GM12878 (cell line): ENCODE measurements around the gene CD48. TPM values are rescaled to one million over a fixed set of nuclear protein-coding genes. Genes with fewer than 3 reads are reported as not detected.

ENCODE experiments used
- ATAC-seq: fragments of 200-7000 bp; cut with Tn5 transposase; 3 replicates; pipeline ENCODE4 v1.9.1; 2020; ENCODE audit warnings: mild to moderate bottlenecking, moderate library complexity
- BruUV-seq: library from RNA; stranded (reverse); fragments of 400-500 nt; replicated peaks from 2 replicates; lab custom pipeline; 2021; lab: Mats Ljungman, UMichigan
- CTCF ChIA-PET: fragments of 300-600 bp; sonication (Branson Sonifier 250); formaldehyde crosslinking; extraction: SDS; loops from one replicate; lab custom pipeline; 2021; ENCODE audit warnings: inconsistent platforms; lab: Yijun Ruan, JAX
- POLR2A ChIA-PET: fragments of 350-600 bp; formaldehyde crosslinking; extraction: SDS; loops from one replicate; lab custom pipeline; 2021; ENCODE audit warnings: inconsistent platforms; lab: Charles Lee
- RAD21 ChIA-PET: fragments of 300-600 bp; sonication (Branson Sonifier 250); formaldehyde crosslinking; loops from one replicate; lab custom pipeline; 2023; ENCODE audit warnings: antibody characterized with exemption; ENCODE audit not compliant: unreplicated experiment; lab: Charles Lee
- SMC1A ChIA-PET: fragments of 300-600 bp; sonication (Branson Sonifier 250); formaldehyde crosslinking; loops from one replicate; lab custom pipeline; 2023; ENCODE audit not compliant: unreplicated experiment, uncharacterized antibody; lab: Charles Lee
- DNase-seq: peaks from one replicate; pipeline ENCODE4 v3.0.0-alpha.2; 2011; ENCODE audit warnings: low read depth, low spot score
- FAIRE-seq: peaks from 3 replicates; lab custom pipeline; 2011; peaks lifted over from hg19 to GRCh38; lab: Jason Lieb, UNC
- H2AFZ ChIP-seq: 2 replicates; pipeline ENCODE4 v1.6.0; 2011; ENCODE audit warnings: low read depth, low read length, control low read depth; ENCODE audit not compliant: control insufficient read depth
- H3K27ac ChIP-seq: 2 replicates; pipeline ENCODE4 v1.5.1; 2011; ENCODE audit warnings: control low read depth; ENCODE audit not compliant: control insufficient read depth, insufficient read depth
- H3K27me3 ChIP-seq, 2 experiments: replicated peaks in 1 of 2; 2 replicates each; pipeline versions ENCODE4 v1.6.0 to v1.6.1; 2011; ENCODE audit warnings: low read length in 1 of 2; ENCODE audit not compliant: control insufficient read depth in 2 of 2, insufficient read depth in 2 of 2
- H3K36me3 ChIP-seq, 2 experiments: 2 replicates each; pipeline ENCODE4 v1.5.1; 2011; ENCODE audit warnings: low read length in 1 of 2; ENCODE audit not compliant: control insufficient read depth in 2 of 2, insufficient read depth in 2 of 2
- H3K4me1 ChIP-seq: 2 replicates; pipeline ENCODE4 v1.6.1; 2011; ENCODE audit warnings: mild to moderate bottlenecking, low read length, moderate library complexity, mixed read lengths; ENCODE audit not compliant: control insufficient read depth, insufficient read depth
- H3K4me2 ChIP-seq: 2 replicates; pipeline ENCODE4 v1.6.0; 2011; ENCODE audit warnings: control low read depth; ENCODE audit not compliant: control insufficient read depth, insufficient read depth
- H3K4me3 ChIP-seq: fragments of 200-600 bp; sonication (generic); 2 replicates; pipeline ENCODE4 v1.5.1; 2016
- H3K79me2 ChIP-seq: 2 replicates; pipeline ENCODE4 v1.6.0; 2011; ENCODE audit warnings: low read length; ENCODE audit not compliant: control insufficient read depth, insufficient read depth
- H3K9ac ChIP-seq: 2 replicates; pipeline ENCODE4 v1.8.0; 2011; ENCODE audit warnings: low read length, control low read depth, mixed read lengths; ENCODE audit not compliant: control insufficient read depth, insufficient read depth
- H3K9me3 ChIP-seq: replicated peaks from 3 replicates; pipeline ENCODE4 v1.5.1; 2011; ENCODE audit warnings: mild to moderate bottlenecking, low read length; ENCODE audit not compliant: control insufficient read depth, insufficient read depth
- H4K20me1 ChIP-seq: 2 replicates; pipeline ENCODE4 v1.6.0; 2011; ENCODE audit not compliant: control insufficient read depth, insufficient read depth
- IKZF1 ChIP-seq: fragments of 450-650 bp; conservative IDR thresholded peaks from 2 replicates; pipeline ENCODE4 v1.6.1; 2017; ENCODE audit warnings: antibody characterized with exemption, mild to moderate bottlenecking
- IKZF2 ChIP-seq, 2 experiments: fragments of 450-650 bp; IDR thresholded peaks; 2 replicates each; pipeline ENCODE4 v1.6.1; 2017; ENCODE audit warnings: mild to moderate bottlenecking in 2 of 2, moderate library complexity in 2 of 2
- JUNB ChIP-seq: IDR thresholded peaks from 2 replicates; pipeline ENCODE4 v1.6.1; 2016; ENCODE audit warnings: antibody characterized with exemption, mild to moderate bottlenecking
- JUND ChIP-seq: IDR thresholded peaks from 2 replicates; pipeline ENCODE4 v1.6.1; 2012; ENCODE audit warnings: low read depth, mild to moderate bottlenecking, low read length, improper control_type of control experiment, moderate library complexity
- PBX3 ChIP-seq: IDR thresholded peaks from 2 replicates; pipeline ENCODE4 v1.6.1; 2011; ENCODE audit warnings: mild to moderate bottlenecking, low read depth, low read length, moderate library complexity; ENCODE audit not compliant: insufficient replicate concordance
- PML ChIP-seq: IDR thresholded peaks from 2 replicates; pipeline ENCODE4 v1.6.1; 2012; ENCODE audit warnings: low read length, inconsistent platforms
- POLR2A ChIP-seq: IDR thresholded peaks from 2 replicates; pipeline ENCODE4 v1.6.1; 2011; ENCODE audit warnings: low read depth, mild to moderate bottlenecking, low read length
- RELB ChIP-seq: fragments of 450-650 bp; IDR thresholded peaks from 2 replicates; pipeline ENCODE4 v1.6.1; 2017; ENCODE audit warnings: low read depth, mild to moderate bottlenecking, moderate library complexity
- RFX5 ChIP-seq: IDR thresholded peaks from 2 replicates; pipeline ENCODE4 v1.6.1; 2011; ENCODE audit warnings: low read depth, low read length, improper control_type of control experiment
- SMAD1 ChIP-seq: fragments of 450-650 bp; IDR thresholded peaks from 2 replicates; pipeline ENCODE4 v1.6.1; 2018; ENCODE audit warnings: mild to moderate bottlenecking, low read depth; ENCODE audit not compliant: partially characterized antibody
- SMAD5 ChIP-seq: IDR thresholded peaks from 2 replicates; pipeline ENCODE4 v1.6.1; 2016; ENCODE audit warnings: antibody characterized with exemption, low read depth
- WGBS: methylation state at CpG from one replicate; pipeline ENCODE4 v1.1.6; 2016; ENCODE audit warnings: low lambda C conversion rate; ENCODE audit not compliant: insufficient replicate concordance, insufficient coverage; ENCODE audit errors: missing lambda C conversion rate; 5-methylcytosine and 5-hydroxymethylcytosine counted together
- in situ Hi-C: fragments of 300-500 bp; cut with MboI; formaldehyde crosslinking; loops from 9 replicates; pipeline ENCODE4 v1.14.3; 2018; ENCODE audit warnings: mixed read lengths
- intact Hi-C: fragments of 100-400 bp; cut with micrococcal nuclease; formaldehyde crosslinking; loops from one replicate; pipeline ENCODE4 v1.14.2; 2022; ENCODE audit not compliant: unreplicated experiment
- polyA plus RNA-seq, 11 experiments: library from polyadenylated mRNA; depleted of rRNA in 4 of 11; unstranded in 6 of 11; stranded (reverse) in 5 of 11; fragments of >200 nt; fragmentation: Nextera tagmentation in 4 of 11; fragmentation: Illumina TruSeq in 1 of 11; extraction: Ambion mirVana in 4 of 11; extraction: Trizol in 1 of 11; gene quantifications; 1 replicate in 1 of 11; 2 replicates in 10 of 11; pipeline versions ENCODE4 v1.2.1 to v1.2.3, GENCODE V29; 2011 to 2016; ENCODE audit warnings: inconsistent platforms in 2 of 11, missing spikeins in 2 of 11, low read depth in 1 of 11
- total RNA-seq, 4 experiments: library from RNA; depleted of rRNA in 3 of 4; stranded (reverse); fragments of >200 nt in 3 of 4; fragmentation: Illumina TruSeq in 1 of 4; extraction: Trizol in 1 of 4; gene quantifications; 2 replicates each; pipeline versions ENCODE4 v1.2.1 to v1.2.3, GENCODE V29; 2013 to 2021

Gene CD48
- total and polyA plus RNA-seq, 10 of the 15 experiments (the other 5 are each of a cell fraction or from before 2014, with no cell fraction given) = 302 to 1,315 (median 430) TPM

- H3K4me1 ChIP-seq = peaks cover 51% of the 10 kb centered on the region
- WGBS = 100% methylated on average over 4 of the region's 4 CpGs
- H3K36me3 ChIP-seq = peaks cover 27 to 55% of the 10 kb centered on the region in 2 experiments
- ChIA-PET CTCF (interaction anchor here (0.7 to 1.0 kb wide), 2 partner anchors 17 to 254 kb away, joined by 3 to 4 read pairs; no protein-coding TSS in a partner anchor), POLR2A (interaction anchor here (0.7 to 1.1 kb wide), 3 partner anchors 9 to 14 kb away, joined by 4 to 8 read pairs (median 5); no protein-coding TSS in a partner anchor), SMC1A (no interaction called here), RAD21 (interaction anchor here (0.6 kb wide), 1 partner anchor 68 kb away, joined by 3 read pairs; no protein-coding TSS in a partner anchor)
- no peak for ATAC-seq
- H3K9me3 ChIP-seq = no peaks in the 10 kb centered on the region
- no peak overlapping the region for H3K4me2 ChIP-seq
- DNase-seq = no peak
- H3K27me3 ChIP-seq = no peaks in the 10 kb centered on the region
- no peak for FAIRE-seq
- H3K27ac ChIP-seq = no peak overlapping the region; the same call in 1 of the 2 replicates
- no peak overlapping the region for H3K9ac ChIP-seq
- no peaks in the 10 kb centered on the region for H4K20me1 ChIP-seq
- in situ Hi-C loops = no loop called here
- BruUV-seq = no TSS peak
- intact Hi-C loops = no loop called here
- no peak overlapping the region for H2AFZ ChIP-seq
- TF ChIP-seq PBX3 = no peak
- TF ChIP-seq IKZF1 = peak; percentile 41; the same call in 1 of the 2 replicates
- peak; percentile 61 to 64; a peak in 3 of 4 replicates for TF ChIP-seq IKZF2 (IDR thresholded peaks at IDR 0.05)
- TF ChIP-seq JUNB = no peak
- TF ChIP-seq JUND = no peak
- TF ChIP-seq POLR2A = peak; percentile 63
- no peak for TF ChIP-seq RFX5
- 0 out of 2 replicates have a peak, but pooled peaks have one; percentile 55 for TF ChIP-seq RELB
- peak; percentile 13 for TF ChIP-seq SMAD1
- TF ChIP-seq SMAD5 = peak; percentile 65; the same call in 1 of the 2 replicates
- TF ChIP-seq PML = peak; percentile 53
- H3K79me2 ChIP-seq = peaks cover 74% of the 10 kb centered on the region
- H3K4me3 ChIP-seq = no peak overlapping the region
These were observed 75.5 kb downstream of the CD48 start for GRCh38 chr1:160636076-160636475.
